ENCODE measurements around the gene SNX19.
A peak's percentile ranks its signal among the peaks of the same experiment; 100 is the strongest.

The SNX19 gene

GRCh38 chr11:130904380-130904779, 11.9 kb downstream of the SNX19 start:
- DNase-seq: no peak

- DNase-seq: no peak
These were observed 13.9 kb downstream of the SNX19 start for GRCh38 chr11:130902380-130902779.

GRCh38 chr11:130899106-130899505, 17.2 kb downstream of the SNX19 start:
- no peak for DNase-seq

- no peak for DNase-seq
These were observed 18.8 kb downstream of the SNX19 start for GRCh38 chr11:130897262-130898182.

GRCh38 chr11:130894322-130895025, 21.8 kb downstream of the SNX19 start:
- peak; percentile 53 for DNase-seq

- no peak for DNase-seq
These were observed 23.4 kb downstream of the SNX19 start for GRCh38 chr11:130892861-130893260.

- no peak for DNase-seq
These were observed 25.0 kb downstream of the SNX19 start for GRCh38 chr11:130891326-130891725.

GRCh38 chr11:130890039-130890745, 26.1 kb downstream of the SNX19 start:
- no peak for DNase-seq

- DNase-seq: no peak
These were observed 27.5 kb downstream of the SNX19 start for GRCh38 chr11:130888790-130889189.

GRCh38 chr11:130886704-130887103, 29.6 kb downstream of the SNX19 start:
- DNase-seq: no peak

GRCh38 chr11:130882138-130882551, 34.1 kb downstream of the SNX19 start:
- no peak for DNase-seq

GRCh38 chr11:130881475-130882137, 34.7 kb downstream of the SNX19 start:
- no peak for DNase-seq

- DNase-seq: no peak
These were observed 36.4 kb downstream of the SNX19 start for GRCh38 chr11:130879836-130880235.

GRCh38 chr11:130876931-130877915, 39.1 kb downstream of the SNX19 start:
- no peak for DNase-seq

GRCh38 chr11:130876100-130876499, 40.2 kb downstream of the SNX19 start:
- DNase-seq: no peak

GRCh38 chr11:130874955-130875531, 41.2 kb downstream of the SNX19 start:
- DNase-seq: no peak

GRCh38 chr11:130874396-130874795, 41.9 kb downstream of the SNX19 start:
- no peak for DNase-seq

- DNase-seq: no peak
These were observed 42.5 kb downstream of the SNX19 start for GRCh38 chr11:130873761-130874160.

- no peak for DNase-seq
These were observed 43.3 kb downstream of the SNX19 start for GRCh38 chr11:130872981-130873380.

- DNase-seq: no peak
These were observed 43.8 kb downstream of the SNX19 start for GRCh38 chr11:130872513-130872912.

GRCh38 chr11:130872102-130872501, 44.2 kb downstream of the SNX19 start:
- no peak for DNase-seq

Data from NCI-H2107 (cell line).